HG02970 (cell line): ENCODE results near the gene ZNF200.

Experiments
- ATAC-seq: cut with Tn5 transposase; IDR thresholded peaks from one replicate; pipeline ENCODE4 v1.9.1; 2021; ENCODE audit warnings: mild to moderate bottlenecking, moderate library complexity, moderate number of reproducible peaks; ENCODE audit not compliant: unreplicated experiment, low FRiP score

ZNF200 gene

GRCh38 chr16:3180445-3180878, 54.5 kb downstream of the ZNF200 start:
- no peak for ATAC-seq

GRCh38 chr16:3179651-3180050, 55.3 kb downstream of the ZNF200 start:
- ATAC-seq, result no peak

GRCh38 chr16:3175157-3176093, 59.5 kb downstream of the ZNF200 start:
- no peak for ATAC-seq

GRCh38 chr16:3174618-3175148, 60.3 kb downstream of the ZNF200 start:
- no peak for ATAC-seq

GRCh38 chr16:3173892-3174617, 60.9 kb downstream of the ZNF200 start:
- no peak for ATAC-seq
